Measurements from ENCODE around the gene DIAPH1.

GRCh38 chr5:141510850-141511601 is 107.8 kb downstream of the DIAPH1 start:
- TF ChIP-seq CTCF (IDR thresholded peaks at IDR 0.05) (no peak), POLR2A (IDR thresholded peaks at IDR 0.05) (no peak)
